HG03442 (cell line): Measurements from ENCODE around the gene OTOS.

Source experiments
- ATAC-seq: cut with Tn5 transposase; IDR thresholded peaks from one replicate; pipeline ENCODE4 v1.9.1; 2021; ENCODE audit warnings: mild to moderate bottlenecking, moderate library complexity; ENCODE audit not compliant: unreplicated experiment

Gene OTOS

DNA sequence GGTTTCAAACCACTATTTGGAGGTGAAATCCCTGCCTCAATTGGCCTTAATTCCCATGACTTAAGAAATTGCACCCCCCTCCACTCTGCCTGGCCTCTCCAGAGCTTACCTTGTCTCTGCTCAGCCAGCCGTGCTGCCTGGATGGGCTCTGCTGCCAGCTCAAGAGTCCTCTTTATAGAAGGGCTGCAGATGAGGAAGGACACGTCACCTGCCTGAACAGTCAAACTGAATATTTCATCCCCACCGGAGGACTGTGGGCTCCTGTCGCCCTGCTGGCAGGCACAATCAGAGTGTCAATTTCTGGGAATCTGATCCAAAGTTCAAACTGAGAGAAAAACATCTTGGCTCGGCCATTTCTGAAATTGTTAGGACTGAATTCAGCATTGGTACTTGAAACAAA, at the start of gene OTOS:
TSS of gene OTOS (minus strand) at position 148 of the 400 bp plus-strand sequence. CDS start 332 bp downstream, outside the sequence.
- no peak for ATAC-seq

DNA sequence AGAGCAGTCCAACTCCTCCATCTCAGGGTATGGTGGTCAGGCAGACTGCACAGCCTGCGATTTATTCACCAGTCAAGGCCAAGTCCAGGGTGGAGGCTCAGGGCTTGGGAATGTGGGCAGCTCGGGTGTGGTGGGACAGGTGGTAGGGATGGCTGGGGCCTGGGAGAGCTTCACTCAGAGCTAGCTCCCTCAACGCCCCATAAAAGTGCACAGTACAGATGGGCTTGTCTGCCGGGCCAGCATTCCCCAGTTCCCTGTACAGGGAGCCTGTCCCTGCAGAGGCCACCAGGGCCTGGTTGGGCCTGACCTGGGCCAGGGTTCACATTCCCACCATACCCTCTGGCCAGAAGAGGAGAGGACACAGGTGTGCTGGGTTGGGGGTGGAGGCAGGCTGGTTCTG, 49.2 kb upstream of the OTOS start:
- no peak for ATAC-seq

GRCh38 chr2:240187989-240188590, 47.6 kb upstream of the OTOS start:
- no peak for ATAC-seq

GRCh38 chr2:240186191-240186725, 45.8 kb upstream of the OTOS start:
- ATAC-seq, result no peak

GRCh38 chr2:240184656-240185055, 44.2 kb upstream of the OTOS start:
- ATAC-seq, result no peak

DNA sequence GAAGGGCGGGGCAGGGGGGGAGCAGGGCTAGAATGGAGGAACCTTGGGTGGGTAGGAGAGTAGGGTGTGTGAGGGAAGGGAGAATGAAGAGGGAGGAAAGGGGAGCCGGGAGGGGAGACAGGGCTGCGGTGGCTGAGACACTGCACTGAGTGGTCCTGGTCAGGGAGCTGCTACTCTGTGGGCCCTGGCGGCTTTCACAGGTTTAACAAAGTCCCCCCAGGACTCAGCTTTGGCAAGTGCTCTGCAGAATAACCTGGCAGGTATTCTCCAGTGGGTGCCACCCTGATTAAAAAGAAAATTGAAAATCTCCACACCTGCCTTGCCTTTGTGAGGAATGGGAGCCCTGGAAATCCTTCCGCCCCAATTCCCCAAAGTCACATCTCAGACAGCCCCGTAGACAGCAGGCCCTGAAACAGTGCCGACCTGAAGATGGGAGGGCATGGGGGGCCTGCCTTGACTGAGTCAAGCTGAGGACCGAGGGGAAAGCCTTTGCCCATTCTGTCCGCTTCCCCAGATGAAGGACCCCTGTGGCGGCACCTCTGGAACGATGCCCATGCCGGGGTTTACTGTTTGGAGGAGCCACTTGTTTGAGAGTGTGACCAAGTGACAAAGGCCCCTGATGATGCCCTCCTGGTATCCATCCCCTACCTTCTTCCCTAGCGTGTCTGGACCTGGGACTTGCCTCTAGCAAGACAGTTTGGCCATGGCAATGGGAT, 43.6 kb upstream of the OTOS start:
- no peak for ATAC-seq

DNA sequence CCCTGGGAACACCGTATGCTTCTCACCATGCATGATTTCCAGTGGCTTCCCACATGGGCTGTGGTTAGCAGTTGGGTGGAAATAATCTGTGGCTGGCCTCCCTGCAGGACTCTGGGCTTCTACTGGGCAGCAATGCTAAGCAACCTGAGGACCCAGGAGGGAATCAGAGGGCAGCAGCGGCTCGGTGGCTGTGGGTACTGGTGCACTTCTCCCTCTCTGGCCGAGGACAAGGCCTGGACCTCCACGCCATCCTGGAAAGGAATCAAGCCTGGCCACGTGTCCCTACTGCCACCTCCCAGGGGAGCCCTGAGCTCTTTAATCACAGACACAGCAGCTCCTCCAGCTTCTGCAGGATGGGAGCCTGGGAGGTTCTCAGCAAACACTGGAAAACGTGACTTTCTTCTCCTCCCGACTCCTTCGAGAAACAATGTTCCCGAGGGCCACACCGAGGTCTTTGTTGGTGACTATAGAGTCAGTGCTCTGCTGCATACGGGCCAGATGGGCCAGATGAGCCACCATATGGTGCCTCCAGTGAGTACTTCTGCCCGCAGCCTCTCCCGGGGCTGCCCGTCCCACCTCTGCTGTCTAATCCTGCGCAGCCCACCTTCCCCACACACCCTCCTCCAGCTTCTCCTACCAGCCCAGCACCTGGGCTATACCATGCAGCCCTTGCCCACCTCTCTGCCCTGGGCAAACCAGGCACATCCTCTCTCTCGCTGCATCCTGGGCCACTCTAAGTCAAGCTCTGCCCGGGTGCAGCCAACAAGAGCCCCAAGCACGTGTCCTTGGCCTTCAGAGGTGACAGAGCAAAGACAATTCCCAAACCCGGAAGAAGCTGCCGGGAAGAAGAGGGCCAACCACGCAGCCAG, 42.8 kb upstream of the OTOS start:
- ATAC-seq, result no peak

DNA sequence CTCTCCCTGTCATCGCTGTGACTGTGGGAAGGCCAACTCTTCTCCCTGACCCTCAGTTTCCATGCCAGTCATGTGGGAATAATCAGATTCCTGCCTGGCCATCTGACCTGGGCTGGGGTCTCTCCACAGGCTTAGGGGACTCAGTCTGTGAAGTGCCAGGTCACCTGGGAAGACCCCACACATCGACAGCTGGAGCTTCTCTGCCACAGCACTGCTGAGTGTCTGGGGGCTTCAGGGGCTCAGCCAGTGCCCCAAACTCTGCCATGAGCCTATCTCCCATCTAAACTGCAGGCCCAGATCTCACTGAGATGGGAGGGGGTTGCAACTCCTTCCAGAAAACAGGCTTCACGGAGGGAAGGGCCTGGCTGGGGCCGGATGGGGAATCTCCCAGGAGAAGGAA, 42.0 kb upstream of the OTOS start:
- ATAC-seq, result no peak

- no peak for ATAC-seq
These were observed 41.5 kb upstream of the OTOS start for GRCh38 chr2:240182001-240182400.

GRCh38 chr2:240179941-240180666, 39.6 kb upstream of the OTOS start:
- no peak for ATAC-seq

DNA sequence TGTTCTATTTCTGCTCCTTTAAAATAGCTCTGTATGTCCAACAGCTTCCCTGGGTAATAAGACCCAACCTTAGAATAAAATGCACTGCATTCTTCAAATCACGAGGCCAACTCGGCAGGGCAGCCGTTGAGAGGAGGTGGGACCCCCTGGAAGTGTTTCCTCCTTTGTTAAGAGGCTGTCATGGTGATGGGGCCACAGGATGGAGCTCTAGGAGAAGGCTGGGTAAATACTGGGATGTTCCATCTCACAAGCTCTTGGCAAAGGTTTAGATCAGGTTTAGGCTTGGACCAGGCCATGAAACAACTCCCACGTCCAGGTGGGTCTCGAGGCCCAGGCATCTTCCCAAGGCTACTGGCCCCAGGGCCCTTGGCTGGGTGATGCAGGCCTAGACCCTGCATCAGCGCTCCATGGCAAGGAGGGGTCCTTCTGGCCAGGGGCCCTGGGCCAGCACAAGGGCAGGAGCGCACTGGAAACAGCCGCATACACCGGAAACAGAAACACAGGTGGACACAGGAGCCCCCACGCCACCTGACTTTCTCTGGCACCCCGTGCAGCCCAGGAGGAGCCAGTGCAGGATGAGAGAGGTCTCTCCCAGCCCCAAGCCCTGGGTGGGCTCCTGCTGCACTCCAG, 38.8 kb upstream of the OTOS start:
- no peak for ATAC-seq

GRCh38 chr2:240178564-240178963, 38.1 kb upstream of the OTOS start:
- no peak for ATAC-seq

GRCh38 chr2:240174496-240174895, 34.0 kb upstream of the OTOS start:
- ATAC-seq, result no peak

- ATAC-seq, result no peak
These were observed 31.8 kb upstream of the OTOS start for GRCh38 chr2:240172071-240172895.

- no peak for ATAC-seq
These were observed 30.4 kb upstream of the OTOS start for GRCh38 chr2:240170883-240171282.

- ATAC-seq, result no peak
These were observed 29.9 kb upstream of the OTOS start for GRCh38 chr2:240170354-240170735.

GRCh38 chr2:240169486-240170353, 29.3 kb upstream of the OTOS start:
- no peak for ATAC-seq

DNA sequence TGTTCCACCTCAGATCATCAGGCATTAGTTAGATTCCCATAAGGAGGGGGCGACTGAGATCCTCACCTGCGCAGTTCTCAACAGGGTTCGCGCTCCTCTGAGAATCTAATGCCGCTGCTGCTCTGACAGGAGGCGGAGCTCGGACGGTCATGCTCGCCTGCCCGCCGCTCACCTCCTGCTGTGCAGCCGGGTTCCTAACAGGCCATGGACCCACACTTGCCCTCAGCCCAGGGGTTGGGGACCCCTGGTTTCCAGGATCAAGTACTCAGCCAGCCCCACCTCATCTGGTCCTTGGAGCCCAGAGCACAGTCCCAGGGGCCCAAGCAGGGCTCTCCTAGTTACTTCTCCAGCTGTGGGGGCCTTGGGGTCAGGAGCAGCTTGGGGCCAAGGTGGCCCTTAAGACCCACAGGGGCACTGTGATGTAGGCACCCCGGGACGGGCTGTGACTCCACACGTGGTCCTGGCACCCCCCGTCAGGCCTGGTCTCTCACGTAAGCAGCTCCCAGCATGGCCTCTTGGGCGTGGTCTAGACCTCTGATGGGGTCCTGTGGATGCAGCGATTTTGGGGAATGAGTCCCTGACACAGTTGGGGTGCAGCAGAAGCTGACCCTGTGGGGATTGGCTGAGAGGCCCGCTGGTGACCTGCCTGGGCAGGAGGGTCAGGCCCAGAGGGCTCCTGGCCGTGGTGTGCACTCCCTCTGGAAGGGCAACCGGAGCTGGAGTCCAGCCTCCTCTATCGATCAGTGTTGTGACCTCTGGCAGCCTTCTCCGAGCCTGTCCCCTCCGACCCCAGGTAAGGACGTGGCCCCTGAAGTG, 28.3 kb upstream of the OTOS start:
- ATAC-seq, result no peak
